ENCODE data around the gene STRN3.

DNA sequence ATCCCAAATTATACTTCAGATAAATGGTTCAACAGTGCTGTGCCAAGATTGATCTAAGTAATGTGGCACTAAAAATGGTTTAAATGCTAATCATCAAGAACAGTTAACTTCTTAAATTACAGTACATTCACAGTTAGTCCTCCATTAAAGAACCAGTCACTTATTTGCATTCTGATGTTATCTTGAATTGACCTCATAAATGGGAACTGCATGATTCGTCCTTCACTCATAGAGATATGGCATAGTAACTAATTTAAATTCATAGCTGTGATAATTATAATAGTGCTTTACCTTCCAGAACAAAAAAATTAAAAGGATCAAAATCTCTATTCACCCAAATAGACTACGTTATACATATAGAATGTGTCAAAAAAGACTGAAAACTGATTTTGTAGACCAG lies 90.7 kb downstream of the STRN3 start:
- TF ChIP-seq, protein P1, sequence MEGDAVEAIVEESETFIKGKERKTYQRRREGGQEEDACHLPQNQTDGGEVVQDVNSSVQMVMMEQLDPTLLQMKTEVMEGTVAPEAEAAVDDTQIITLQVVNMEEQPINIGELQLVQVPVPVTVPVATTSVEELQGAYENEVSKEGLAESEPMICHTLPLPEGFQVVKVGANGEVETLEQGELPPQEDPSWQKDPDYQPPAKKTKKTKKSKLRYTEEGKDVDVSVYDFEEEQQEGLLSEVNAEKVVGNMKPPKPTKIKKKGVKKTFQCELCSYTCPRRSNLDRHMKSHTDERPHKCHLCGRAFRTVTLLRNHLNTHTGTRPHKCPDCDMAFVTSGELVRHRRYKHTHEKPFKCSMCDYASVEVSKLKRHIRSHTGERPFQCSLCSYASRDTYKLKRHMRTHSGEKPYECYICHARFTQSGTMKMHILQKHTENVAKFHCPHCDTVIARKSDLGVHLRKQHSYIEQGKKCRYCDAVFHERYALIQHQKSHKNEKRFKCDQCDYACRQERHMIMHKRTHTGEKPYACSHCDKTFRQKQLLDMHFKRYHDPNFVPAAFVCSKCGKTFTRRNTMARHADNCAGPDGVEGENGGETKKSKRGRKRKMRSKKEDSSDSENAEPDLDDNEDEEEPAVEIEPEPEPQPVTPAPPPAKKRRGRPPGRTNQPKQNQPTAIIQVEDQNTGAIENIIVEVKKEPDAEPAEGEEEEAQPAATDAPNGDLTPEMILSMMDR (IDR thresholded peaks at IDR 0.05) = no peak
- no peak for TF ChIP-seq POLR2AphosphoS5 (IDR thresholded peaks at IDR 0.05)
